ENCODE measurements around the gene RRM2.

Gene RRM2

DNA sequence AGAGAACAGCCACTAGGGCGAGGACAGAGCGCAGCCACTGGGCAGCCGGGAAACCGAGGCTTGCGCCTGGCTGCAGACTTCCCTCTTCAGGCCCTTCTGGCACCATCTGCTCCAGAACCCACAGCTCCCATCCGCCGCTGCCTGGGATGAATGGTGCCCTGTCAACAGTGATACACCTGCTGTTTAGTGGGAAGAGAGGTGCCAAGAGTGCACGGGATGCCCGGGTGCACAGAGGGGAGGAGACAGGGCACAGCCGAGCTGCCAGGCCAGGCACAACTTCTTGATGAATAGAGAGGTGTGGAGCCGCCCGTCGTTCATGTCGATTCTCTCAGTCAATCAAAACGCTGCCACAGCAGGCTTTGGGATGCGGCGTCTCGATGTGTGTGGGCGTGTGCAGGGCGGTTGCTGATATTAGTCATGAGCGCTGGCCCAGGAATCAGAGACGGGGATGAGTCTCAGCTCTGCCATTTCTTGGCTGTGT lies 39.5 kb downstream of the RRM2 start:
- DNase-seq (ENCODE audit: low spot score): no peak
- TF ChIP-seq CTCF (IDR thresholded peaks at IDR 0.05): no peak
- Histone ChIP-seq H3K4me3 (no peak overlapping the region), H3K27ac (no peak overlapping the region)

GRCh38 chr2:10162586-10163497 lies 40.3 kb downstream of the RRM2 start:
- DNase-seq (ENCODE audit: low spot score): no peak
- TF ChIP-seq CTCF (IDR thresholded peaks at IDR 0.05): no peak
- no peak overlapping the region for H3K4me3 ChIP-seq
- H3K27ac ChIP-seq: no peak overlapping the region

- no peak for DNase-seq (ENCODE audit: low spot score)
Measured at GRCh38 chr2:10163498-10164486, 41.3 kb downstream of the RRM2 start.

GRCh38 chr2:10164601-10165000 lies 42.1 kb downstream of the RRM2 start:
- Histone ChIP-seq H3K4me3 (no peak overlapping the region), H3K27ac (no peak overlapping the region)
- TF ChIP-seq CTCF (IDR thresholded peaks at IDR 0.05): no peak
- DNase-seq (ENCODE audit: low spot score): no peak

More at GRCh38 chr2:10163498-10164486, 41.3 kb downstream of the RRM2 start:
- Histone ChIP-seq H3K27ac (no peak overlapping the region), H3K4me3 (no peak overlapping the region)
- TF ChIP-seq CTCF (IDR thresholded peaks at IDR 0.05): no peak

- H3K27ac ChIP-seq: no peak overlapping the region
- no peak for DNase-seq (ENCODE audit: low spot score)
- no peak for TF ChIP-seq CTCF (IDR thresholded peaks at IDR 0.05)
- no peak overlapping the region for H3K4me3 ChIP-seq
Measured at GRCh38 chr2:10165282-10165681, 42.7 kb downstream of the RRM2 start.

GRCh38 chr2:10165861-10166675 lies 43.5 kb downstream of the RRM2 start:
- TF ChIP-seq CTCF (IDR thresholded peaks at IDR 0.05): no peak

More at GRCh38 chr2:10165861-10166675, 43.5 kb downstream of the RRM2 start:
- Histone ChIP-seq H3K27ac (no peak overlapping the region), H3K4me3 (no peak overlapping the region)
- DNase-seq (ENCODE audit: low spot score): no peak
